Measurements from ENCODE around the gene CNTN1.
"Not testable (repeated sequence)": the region's sequence is repeated elsewhere in the genome, so short reads cannot be mapped to it uniquely, and the experiment has no call there.

GRCh38 chr12:41081241-41081640, 389.0 kb downstream of the CNTN1 start:
- TF ChIP-seq POLR2A, CTCF (IDR thresholded peaks at IDR 0.05): not testable (repeated sequence)

Data from Peyer's patch (tissue), 4 donors.